HepG2 (cell line): ENCODE results near the gene PTGR1. TPM values are rescaled to one million over a fixed set of nuclear protein-coding genes. Genes with fewer than 3 reads are reported as not detected.

Experiments used
- EED ChIP-seq: sonication (generic); formaldehyde crosslinking; IDR thresholded peaks from 2 replicates; pipeline ENCODE4 v1.5.0; 2020; ENCODE audit warnings: mild to moderate bottlenecking, missing genetic modification reagents
- GTF2F1 ChIP-seq: fragments of 150-350 bp; IDR thresholded peaks from 2 replicates; pipeline ENCODE4 v1.6.1; 2014; ENCODE audit warnings: low read length
- MED1 ChIP-seq: sonication (generic); formaldehyde crosslinking; IDR thresholded peaks from 2 replicates; pipeline ENCODE4 v1.4.0; 2020; ENCODE audit warnings: missing genetic modification reagents
- MEF2D ChIP-seq: sonication (generic); formaldehyde crosslinking; IDR thresholded peaks from 2 replicates; pipeline ENCODE4 v1.5.1; 2020; ENCODE audit warnings: mild to moderate bottlenecking, missing genetic modification reagents
- NFIB ChIP-seq: sonication (generic); formaldehyde crosslinking; IDR thresholded peaks from 2 replicates; pipeline ENCODE4 v1.9.0; 2021; ENCODE audit warnings: missing genetic modification reagents, mild to moderate bottlenecking, borderline replicate concordance
- NONO ChIP-seq, 2 experiments: fragments of 450-650 bp in 1 of 2; sonication (generic) in 1 of 2; formaldehyde crosslinking in 1 of 2; IDR thresholded peaks in 1 of 2; conservative IDR thresholded peaks in 1 of 2; 2 replicates each; pipeline versions ENCODE4 v1.6.1 to v1.8.0; 2017 to 2022; ENCODE audit warnings: mild to moderate bottlenecking in 1 of 2, missing genetic modification reagents in 1 of 2, moderate library complexity in 1 of 2
- POLR2G ChIP-seq: fragments of 200-400 bp; formaldehyde crosslinking; IDR thresholded peaks from 2 replicates; pipeline ENCODE4 v1.6.1; 2018; ENCODE audit warnings: mild to moderate bottlenecking, low read depth, low read length, moderate library complexity
- RAD51 ChIP-seq: fragments of 450-650 bp; IDR thresholded peaks from 2 replicates; pipeline ENCODE4 v1.6.1; 2016; ENCODE audit warnings: borderline replicate concordance
- RARG ChIP-seq: sonication (generic); formaldehyde crosslinking; IDR thresholded peaks from 2 replicates; pipeline ENCODE4 v1.4.0; 2020; ENCODE audit warnings: low read depth, mild to moderate bottlenecking, missing genetic modification reagents
- SAFB2 ChIP-seq: sonication (generic); formaldehyde crosslinking; IDR thresholded peaks from 2 replicates; pipeline ENCODE4 v1.5.1; 2020; ENCODE audit warnings: missing genetic modification reagents, low read depth, mild to moderate bottlenecking, borderline replicate concordance
- SKI ChIP-seq: fragments of 450-650 bp; IDR thresholded peaks from one replicate; pipeline ENCODE4 v1.6.1; 2018; ENCODE audit warnings: mild to moderate bottlenecking; ENCODE audit not compliant: partially characterized antibody
- SP4 ChIP-seq: sonication (generic); formaldehyde crosslinking; IDR thresholded peaks from 2 replicates; pipeline ENCODE4 v1.8.1; 2023; ENCODE audit warnings: mild to moderate bottlenecking, missing genetic modification reagents
- ZIK1 ChIP-seq: sonication (generic); formaldehyde crosslinking; IDR thresholded peaks from 2 replicates; pipeline ENCODE4 v1.5.0; 2020; ENCODE audit warnings: mild to moderate bottlenecking, low read depth, missing genetic modification reagents, borderline replicate concordance
- ZNF282 ChIP-seq: fragments of 450-650 bp; IDR thresholded peaks from 2 replicates; pipeline ENCODE4 v1.6.1; 2018; ENCODE audit not compliant: partially characterized antibody
- ZNF605 ChIP-seq: sonication (generic); formaldehyde crosslinking; IDR thresholded peaks from 2 replicates; pipeline ENCODE4 v1.8.0; 2022; ENCODE audit warnings: mild to moderate bottlenecking, missing genetic modification reagents
- ZNF607 ChIP-seq: sonication (generic); formaldehyde crosslinking; IDR thresholded peaks from 2 replicates; pipeline ENCODE4 v1.5.1; 2020; ENCODE audit warnings: missing genetic modification reagents, mild to moderate bottlenecking, borderline replicate concordance
- polyA plus RNA-seq, 8 experiments: library from polyadenylated mRNA; depleted of rRNA in 3 of 8; stranded (reverse) in 7 of 8; unstranded in 1 of 8; fragments of >200 nt; fragmentation: Illumina TruSeq in 4 of 8; extraction: Trizol in 4 of 8; gene quantifications; 2 replicates each; pipeline versions ENCODE4 v1.2.1 to v1.2.3, GENCODE V29; 2011 to 2016; ENCODE audit warnings: low read depth in 4 of 8, missing spikeins in 1 of 8, mixed read lengths in 1 of 8; ENCODE audit not compliant: insufficient read depth in 1 of 8
- total RNA-seq, 5 experiments: library from RNA; depleted of rRNA; stranded (reverse); fragments of >200 nt; fragmentation: Illumina TruSeq; extraction: Trizol; gene quantifications; 2 replicates each; pipeline ENCODE4 v1.2.3, GENCODE V29; 2016; ENCODE audit warnings: low read depth in 1 of 5
- TF ChIP-seq, protein P1 (sequence below): sonication (generic); formaldehyde crosslinking; IDR thresholded peaks from 2 replicates; pipeline ENCODE4 v1.4.0; 2020; ENCODE audit warnings: missing genetic modification reagents
- TF ChIP-seq, protein P2 (sequence below): sonication (generic); formaldehyde crosslinking; IDR thresholded peaks from 2 replicates; pipeline ENCODE4 v1.9.0; 2021; ENCODE audit warnings: mild to moderate bottlenecking, missing genetic modification reagents
- TF ChIP-seq, protein P3 (sequence below): sonication (generic); formaldehyde crosslinking; IDR thresholded peaks from 2 replicates; pipeline ENCODE4 v1.5.0; 2020; ENCODE audit warnings: missing genetic modification reagents, mild to moderate bottlenecking, borderline replicate concordance
- TF ChIP-seq, protein P4 (sequence below): sonication (generic); formaldehyde crosslinking; IDR thresholded peaks from 2 replicates; pipeline ENCODE4 v1.4.0; 2020; ENCODE audit warnings: missing genetic modification reagents

Gene PTGR1
- total and polyA plus RNA-seq, 2 of the 13 experiments (the other 11 are each of a cell fraction or from before 2014, with no cell fraction given): 6.0 to 15.8 TPM

DNA sequence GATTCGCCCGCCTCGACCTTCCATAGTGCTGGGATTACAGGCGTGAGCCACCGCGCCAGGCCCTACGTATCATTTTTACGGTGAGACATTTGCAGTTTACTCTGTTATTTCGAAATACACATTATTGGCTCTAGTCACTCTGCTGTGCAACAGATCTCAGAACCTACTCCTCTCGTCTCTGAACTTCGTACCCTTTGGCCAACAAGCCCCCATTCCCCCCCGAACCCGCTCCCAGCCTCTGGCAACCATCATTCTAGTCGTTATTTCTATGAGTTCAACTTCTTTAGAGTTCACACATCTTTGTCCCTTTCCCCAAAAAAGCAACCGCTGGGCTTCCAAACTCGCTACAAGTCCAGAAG is 735 bp downstream of the PTGR1 start (continued):
- TF ChIP-seq MEF2D (no peak), GTF2F1 (no peak), ZIK1 (CRISPR knock-in tag) (no peak), RAD51 (no peak), ZNF282 (no peak), MED1 (CRISPR knock-in tag) (no peak), NONO (IDR thresholded peaks at IDR 0.05) (no peak), NONO (CRISPR knock-in tag; conservative IDR thresholded peaks at IDR 0.05) (no peak), SAFB2 (CRISPR knock-in tag) (no peak), NFIB (CRISPR knock-in tag) (no peak), RARG (no peak), POLR2G (0 out of 2 replicates have a peak, but pooled peaks have one; percentile 0), ZNF605 (no peak), EED (CRISPR knock-in tag) (no peak), SP4 (CRISPR knock-in tag) (no peak), ZNF607 (CRISPR knock-in tag) (no peak), SKI (no peak)
- TF ChIP-seq, protein P1, sequence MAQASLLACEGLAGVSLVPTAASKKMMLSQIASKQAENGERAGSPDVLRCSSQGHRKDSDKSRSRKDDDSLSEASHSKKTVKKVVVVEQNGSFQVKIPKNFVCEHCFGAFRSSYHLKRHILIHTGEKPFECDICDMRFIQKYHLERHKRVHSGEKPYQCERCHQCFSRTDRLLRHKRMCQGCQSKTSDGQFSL: no peak
- TF ChIP-seq, protein P2, sequence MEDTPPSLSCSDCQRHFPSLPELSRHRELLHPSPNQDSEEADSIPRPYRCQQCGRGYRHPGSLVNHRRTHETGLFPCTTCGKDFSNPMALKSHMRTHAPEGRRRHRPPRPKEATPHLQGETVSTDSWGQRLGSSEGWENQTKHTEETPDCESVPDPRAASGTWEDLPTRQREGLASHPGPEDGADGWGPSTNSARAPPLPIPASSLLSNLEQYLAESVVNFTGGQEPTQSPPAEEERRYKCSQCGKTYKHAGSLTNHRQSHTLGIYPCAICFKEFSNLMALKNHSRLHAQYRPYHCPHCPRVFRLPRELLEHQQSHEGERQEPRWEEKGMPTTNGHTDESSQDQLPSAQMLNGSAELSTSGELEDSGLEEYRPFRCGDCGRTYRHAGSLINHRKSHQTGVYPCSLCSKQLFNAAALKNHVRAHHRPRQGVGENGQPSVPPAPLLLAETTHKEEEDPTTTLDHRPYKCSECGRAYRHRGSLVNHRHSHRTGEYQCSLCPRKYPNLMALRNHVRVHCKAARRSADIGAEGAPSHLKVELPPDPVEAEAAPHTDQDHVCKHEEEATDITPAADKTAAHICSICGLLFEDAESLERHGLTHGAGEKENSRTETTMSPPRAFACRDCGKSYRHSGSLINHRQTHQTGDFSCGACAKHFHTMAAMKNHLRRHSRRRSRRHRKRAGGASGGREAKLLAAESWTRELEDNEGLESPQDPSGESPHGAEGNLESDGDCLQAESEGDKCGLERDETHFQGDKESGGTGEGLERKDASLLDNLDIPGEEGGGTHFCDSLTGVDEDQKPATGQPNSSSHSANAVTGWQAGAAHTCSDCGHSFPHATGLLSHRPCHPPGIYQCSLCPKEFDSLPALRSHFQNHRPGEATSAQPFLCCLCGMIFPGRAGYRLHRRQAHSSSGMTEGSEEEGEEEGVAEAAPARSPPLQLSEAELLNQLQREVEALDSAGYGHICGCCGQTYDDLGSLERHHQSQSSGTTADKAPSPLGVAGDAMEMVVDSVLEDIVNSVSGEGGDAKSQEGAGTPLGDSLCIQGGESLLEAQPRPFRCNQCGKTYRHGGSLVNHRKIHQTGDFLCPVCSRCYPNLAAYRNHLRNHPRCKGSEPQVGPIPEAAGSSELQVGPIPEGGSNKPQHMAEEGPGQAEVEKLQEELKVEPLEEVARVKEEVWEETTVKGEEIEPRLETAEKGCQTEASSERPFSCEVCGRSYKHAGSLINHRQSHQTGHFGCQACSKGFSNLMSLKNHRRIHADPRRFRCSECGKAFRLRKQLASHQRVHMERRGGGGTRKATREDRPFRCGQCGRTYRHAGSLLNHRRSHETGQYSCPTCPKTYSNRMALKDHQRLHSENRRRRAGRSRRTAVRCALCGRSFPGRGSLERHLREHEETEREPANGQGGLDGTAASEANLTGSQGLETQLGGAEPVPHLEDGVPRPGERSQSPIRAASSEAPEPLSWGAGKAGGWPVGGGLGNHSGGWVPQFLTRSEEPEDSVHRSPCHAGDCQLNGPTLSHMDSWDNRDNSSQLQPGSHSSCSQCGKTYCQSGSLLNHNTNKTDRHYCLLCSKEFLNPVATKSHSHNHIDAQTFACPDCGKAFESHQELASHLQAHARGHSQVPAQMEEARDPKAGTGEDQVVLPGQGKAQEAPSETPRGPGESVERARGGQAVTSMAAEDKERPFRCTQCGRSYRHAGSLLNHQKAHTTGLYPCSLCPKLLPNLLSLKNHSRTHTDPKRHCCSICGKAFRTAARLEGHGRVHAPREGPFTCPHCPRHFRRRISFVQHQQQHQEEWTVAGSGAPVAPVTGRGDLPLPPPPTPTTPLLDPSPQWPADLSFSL (CRISPR knock-in tag): no peak
- TF ChIP-seq, protein P3, sequence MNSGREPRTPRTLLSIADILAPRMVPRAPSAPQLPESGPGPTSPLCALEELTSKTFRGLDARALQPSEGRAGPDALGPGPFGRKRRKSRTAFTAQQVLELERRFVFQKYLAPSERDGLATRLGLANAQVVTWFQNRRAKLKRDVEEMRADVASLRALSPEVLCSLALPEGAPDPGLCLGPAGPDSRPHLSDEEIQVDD (CRISPR knock-in tag): no peak
- TF ChIP-seq, protein P4, sequence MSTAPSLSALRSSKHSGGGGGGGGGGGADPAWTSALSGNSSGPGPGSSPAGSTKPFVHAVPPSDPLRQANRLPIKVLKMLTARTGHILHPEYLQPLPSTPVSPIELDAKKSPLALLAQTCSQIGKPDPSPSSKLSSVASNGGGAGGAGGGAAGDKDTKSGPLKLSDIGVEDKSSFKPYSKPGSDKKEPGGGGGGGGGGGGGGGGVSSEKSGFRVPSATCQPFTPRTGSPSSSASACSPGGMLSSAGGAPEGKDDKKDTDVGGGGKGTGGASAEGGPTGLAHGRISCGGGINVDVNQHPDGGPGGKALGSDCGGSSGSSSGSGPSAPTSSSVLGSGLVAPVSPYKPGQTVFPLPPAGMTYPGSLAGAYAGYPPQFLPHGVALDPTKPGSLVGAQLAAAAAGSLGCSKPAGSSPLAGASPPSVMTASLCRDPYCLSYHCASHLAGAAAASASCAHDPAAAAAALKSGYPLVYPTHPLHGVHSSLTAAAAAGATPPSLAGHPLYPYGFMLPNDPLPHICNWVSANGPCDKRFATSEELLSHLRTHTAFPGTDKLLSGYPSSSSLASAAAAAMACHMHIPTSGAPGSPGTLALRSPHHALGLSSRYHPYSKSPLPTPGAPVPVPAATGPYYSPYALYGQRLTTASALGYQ (CRISPR knock-in tag): no peak
